ENCODE measurements around the gene KRTAP10-8.
"Not testable (repeated sequence)": the region's sequence is repeated elsewhere in the genome, so short reads cannot be mapped to it uniquely, and the experiment has no call there.

The KRTAP10-8 gene

GRCh38 chr21:44579056-44579832 lies 32.6 kb upstream of the KRTAP10-8 start:
- no peak for DNase-seq (ENCODE audit: low read depth, low spot score)

GRCh38 chr21:44579833-44580144 lies 32.1 kb upstream of the KRTAP10-8 start:
- DNase-seq (ENCODE audit: low read depth, low spot score): no peak

GRCh38 chr21:44580231-44580821 lies 31.6 kb upstream of the KRTAP10-8 start, which contains the start of gene KRTAP10-5:
KRTAP10-5 (minus strand) TSS chr21:44580604; CDS start chr21:44580578, 26 bp downstream.
- DNase-seq (ENCODE audit: low read depth, low spot score): not testable (repeated sequence)

GRCh38 chr21:44581158-44581557 lies 30.7 kb upstream of the KRTAP10-8 start:
- DNase-seq (ENCODE audit: low read depth, low spot score): no peak

GRCh38 chr21:44582055-44582454 lies 29.8 kb upstream of the KRTAP10-8 start:
- no peak for DNase-seq (ENCODE audit: low read depth, low spot score)

- DNase-seq (ENCODE audit: low read depth, low spot score): no peak
Measured at GRCh38 chr21:44583089-44583799, 28.6 kb upstream of the KRTAP10-8 start.

GRCh38 chr21:44583800-44584147 lies 28.1 kb upstream of the KRTAP10-8 start:
- DNase-seq (ENCODE audit: low read depth, low spot score): no peak

DNA sequence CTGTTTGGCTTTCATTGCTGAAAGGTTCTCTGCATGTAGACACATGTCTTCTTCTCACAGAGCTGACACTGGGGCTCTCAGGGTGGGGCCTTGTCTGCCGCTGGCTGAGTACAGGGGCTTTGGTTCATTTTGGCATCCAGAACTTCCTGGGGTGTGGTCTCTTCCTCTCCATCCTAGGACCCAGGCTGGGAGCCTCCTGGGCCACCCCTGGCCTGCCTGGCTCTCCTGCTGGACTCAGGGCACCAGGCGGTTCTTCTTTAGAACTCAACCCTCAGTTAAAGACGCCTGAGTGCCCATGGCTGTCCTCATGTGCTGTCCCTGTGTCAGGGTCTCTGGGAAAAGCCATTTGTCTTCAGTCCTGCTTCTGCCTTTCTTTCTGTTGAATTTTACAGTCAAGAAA lies 26.0 kb upstream of the KRTAP10-8 start:
- no peak for DNase-seq (ENCODE audit: low read depth, low spot score)

- DNase-seq (ENCODE audit: low read depth, low spot score): no peak
Measured at GRCh38 chr21:44589094-44589493, 22.8 kb upstream of the KRTAP10-8 start.

DNA sequence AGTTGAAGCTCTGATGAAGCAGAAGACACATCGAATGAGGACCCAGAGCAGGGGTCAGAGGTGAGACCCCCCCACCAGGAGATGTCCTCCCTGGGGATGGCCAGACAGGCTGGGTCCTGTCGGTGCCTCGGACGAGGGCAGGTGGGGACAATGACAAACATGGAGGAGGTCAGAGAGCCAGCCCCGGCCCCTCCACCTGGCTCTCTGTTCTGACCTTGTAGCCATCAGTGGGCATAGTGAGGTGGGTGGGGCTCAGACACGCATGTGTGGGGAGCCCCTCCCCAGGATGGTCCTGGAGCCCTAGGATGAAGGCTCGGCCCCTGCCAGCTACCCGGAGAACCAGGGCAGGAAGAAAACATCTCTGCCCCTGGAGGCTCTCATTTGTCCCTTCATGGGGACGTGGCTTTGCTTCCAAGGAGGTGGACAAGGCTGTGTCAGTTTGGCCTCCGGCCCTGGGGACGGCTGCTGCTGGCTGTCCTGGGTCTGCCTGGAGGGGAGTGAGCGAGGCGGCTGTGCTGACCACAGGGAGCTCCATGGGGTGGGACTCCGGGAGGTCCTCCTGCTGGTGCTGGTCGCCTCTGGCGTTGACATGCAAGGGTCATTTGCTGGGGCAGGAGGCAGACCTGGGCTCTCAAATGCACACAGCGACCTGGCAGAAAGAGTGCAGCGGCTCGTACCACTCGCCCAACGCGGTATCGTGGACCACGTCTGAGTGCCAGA lies 22.1 kb upstream of the KRTAP10-8 start:
- no peak for DNase-seq (ENCODE audit: low read depth, low spot score)

- no peak for DNase-seq (ENCODE audit: low read depth, low spot score)
Measured at GRCh38 chr21:44590311-44590721, 21.6 kb upstream of the KRTAP10-8 start.

- DNase-seq (ENCODE audit: low read depth, low spot score): not testable (repeated sequence)
Measured at GRCh38 chr21:44590897-44591800, 20.7 kb upstream of the KRTAP10-8 start.

DNA sequence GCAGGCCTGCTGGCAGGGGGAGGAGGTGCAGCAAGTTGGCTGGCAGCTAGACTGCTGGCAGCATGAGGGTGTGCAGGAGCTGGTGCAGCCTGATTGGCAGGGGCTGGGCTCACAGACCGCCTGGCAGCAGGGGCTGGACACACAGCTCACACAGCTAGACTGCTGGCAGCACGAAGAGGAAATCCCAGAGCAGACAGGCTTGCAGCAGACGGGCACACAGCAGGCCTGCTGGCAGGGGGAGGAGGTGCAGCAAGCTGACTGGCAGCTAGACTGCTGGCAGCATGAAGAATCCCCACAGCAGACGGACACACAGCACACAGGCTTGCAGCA lies 20.1 kb upstream of the KRTAP10-8 start:
- not testable (repeated sequence) for DNase-seq (ENCODE audit: low read depth, low spot score)

DNA sequence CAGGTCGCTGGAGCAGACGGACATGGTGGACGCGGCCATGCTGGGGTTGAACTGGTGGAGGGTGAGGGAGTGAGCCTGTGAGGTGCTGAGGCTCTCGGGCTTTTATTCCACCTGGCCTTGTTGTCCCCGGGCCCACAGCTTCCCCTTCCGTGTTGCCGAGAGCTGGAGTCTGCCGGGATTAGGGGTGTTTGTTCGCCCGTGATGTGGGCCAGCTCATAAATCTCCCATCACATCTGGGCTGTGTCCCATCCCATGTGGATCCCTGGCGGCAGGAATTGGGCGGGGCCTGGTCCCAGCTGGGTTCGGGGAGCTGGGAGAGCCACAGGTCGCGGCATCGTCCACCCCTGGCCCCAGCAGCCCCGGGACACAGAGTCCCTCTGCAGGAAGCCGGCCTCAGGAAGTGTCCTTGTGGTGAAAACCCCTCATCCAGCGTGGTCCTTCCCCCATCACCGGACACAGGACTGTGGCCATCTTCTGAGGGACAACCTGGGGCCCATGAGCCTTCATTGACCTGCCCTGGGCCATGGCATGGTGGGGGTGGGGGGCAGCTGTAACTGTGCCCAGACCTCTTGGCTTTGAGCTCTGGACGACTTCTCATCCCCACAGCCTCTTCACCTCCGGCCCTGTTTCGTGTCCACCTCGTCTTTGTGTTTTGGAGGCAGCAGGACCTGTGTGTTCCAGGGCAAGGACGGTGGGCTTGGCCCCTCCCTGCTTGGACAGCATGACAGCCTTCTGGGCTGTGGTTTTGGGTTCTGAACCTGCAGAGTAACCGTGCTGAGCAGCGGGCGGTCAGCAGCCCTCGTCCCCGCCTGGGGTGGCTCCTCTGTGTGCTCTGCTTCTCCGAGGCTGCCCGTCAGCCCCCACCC lies 19.2 kb upstream of the KRTAP10-8 start, which contains the start of gene KRTAP10-6:
Gene KRTAP10-6 (minus strand): TSS at position 60 of the 866 bp plus-strand sequence. CDS start 21 bp downstream, at position 39.
- DNase-seq (ENCODE audit: low read depth, low spot score): no peak

DNA sequence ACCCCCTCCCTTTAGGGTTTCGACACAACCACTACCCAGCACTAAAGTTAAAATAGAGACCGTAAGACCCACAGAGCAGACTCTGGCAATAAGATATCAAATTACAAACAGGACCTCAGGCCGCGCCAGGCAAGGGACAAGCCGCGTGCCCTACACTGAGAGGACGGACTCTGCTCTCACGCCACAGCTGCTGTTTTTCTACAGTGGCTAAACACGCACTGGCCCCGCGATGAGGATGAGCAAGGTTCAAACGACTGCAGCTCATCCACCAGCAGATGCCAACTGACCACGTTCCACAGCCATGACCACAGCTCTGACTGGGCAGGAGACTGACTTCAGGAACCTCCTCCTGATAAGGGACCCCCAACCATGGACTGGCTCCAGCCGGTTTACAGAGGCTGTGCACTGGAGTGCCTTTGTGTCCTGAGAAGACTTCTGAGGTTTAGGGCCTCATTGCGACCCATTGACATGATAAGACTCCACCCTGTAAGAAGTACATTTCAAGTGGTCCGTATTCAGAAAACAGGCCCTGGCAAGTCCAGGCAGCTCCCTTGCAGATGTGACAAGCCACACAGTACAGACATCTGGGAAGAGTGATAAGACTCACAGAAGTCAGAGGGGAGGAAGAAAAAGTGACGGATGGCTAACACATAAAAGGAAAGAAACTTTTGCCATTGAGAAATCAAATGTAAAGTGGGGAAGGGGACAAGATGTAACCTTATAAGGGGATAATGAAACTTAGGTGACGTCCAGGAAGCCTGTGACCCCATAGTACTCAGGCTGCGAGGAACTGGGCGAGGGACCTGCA lies 18.1 kb upstream of the KRTAP10-8 start:
- no peak for DNase-seq (ENCODE audit: low read depth, low spot score)

DNA sequence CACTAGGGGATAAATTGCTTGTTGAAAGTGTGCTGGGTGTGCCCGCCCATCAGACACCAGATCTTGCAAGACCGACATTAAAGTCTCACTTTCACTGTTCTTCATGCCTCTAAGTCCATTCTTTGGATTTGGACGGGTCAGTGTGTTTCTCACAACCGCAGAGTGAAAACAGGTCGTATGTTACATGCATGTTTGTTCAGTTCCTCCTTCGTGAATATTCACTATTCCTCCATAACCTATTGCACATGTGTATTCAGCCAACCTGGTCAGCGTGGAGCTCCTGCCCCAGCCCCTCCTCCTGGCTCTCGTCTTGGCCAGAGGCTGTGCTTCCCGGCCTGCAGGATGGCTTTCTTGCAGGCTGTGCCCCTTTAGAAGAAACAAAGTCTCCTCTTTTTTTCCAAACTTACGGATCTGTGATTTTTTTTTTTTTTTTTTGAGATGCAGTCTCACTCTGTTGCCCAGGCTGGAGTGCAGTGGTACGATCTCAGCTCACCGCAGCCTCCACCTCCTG lies 17.4 kb upstream of the KRTAP10-8 start:
- no peak for DNase-seq (ENCODE audit: low read depth, low spot score)

DNA sequence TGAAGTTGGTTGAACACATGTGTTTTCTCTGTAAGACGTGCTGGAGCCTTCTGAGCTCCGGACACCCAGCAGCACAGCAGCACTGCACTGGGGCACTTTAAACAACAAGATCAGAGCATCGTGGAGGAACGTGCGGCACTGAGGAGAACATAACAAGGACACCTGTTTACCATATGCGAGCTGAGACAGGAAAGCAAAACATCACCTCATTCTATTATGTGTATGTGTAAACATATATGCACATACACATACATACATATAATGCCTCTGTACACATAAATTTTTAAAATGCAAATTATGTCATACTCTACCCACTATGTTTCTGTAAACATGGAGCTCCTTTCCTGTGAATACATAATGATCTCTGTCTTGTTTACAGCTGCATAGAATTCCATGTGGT lies 16.4 kb upstream of the KRTAP10-8 start:
- no peak for DNase-seq (ENCODE audit: low read depth, low spot score)

- DNase-seq (ENCODE audit: low read depth, low spot score): no peak
Measured at GRCh38 chr21:44596068-44596725, 15.7 kb upstream of the KRTAP10-8 start.

- DNase-seq (ENCODE audit: low read depth, low spot score): no peak
Measured at GRCh38 chr21:44598061-44598460, 13.8 kb upstream of the KRTAP10-8 start.

All from smooth muscle cell of the brain vasculature (primary cell).